Peyer's patch (tissue), 4 donors: ENCODE measurements around the gene MOB3B.

Experiments
- CTCF ChIP-seq, 6 experiments: fragments of 450-650 bp in 4 of 6; fragments of 200-600 bp in 2 of 6; sonication (generic) in 1 of 6; IDR thresholded peaks; one replicate each; pipeline ENCODE4 v1.5.1; 2017 to 2019; ENCODE audit warnings: antibody characterized with exemption in 6 of 6, mild to moderate bottlenecking in 3 of 6, moderate library complexity in 1 of 6
- POLR2A ChIP-seq, 2 donors: fragments of 450-650 bp; IDR thresholded peaks; one replicate each; pipeline ENCODE4 v1.5.1; 2017; ENCODE audit warnings: antibody characterized with exemption in 2 of 2, mild to moderate bottlenecking in 2 of 2, moderate library complexity in 2 of 2

GRCh38 chr9:27554712-27555111 is 25.1 kb upstream of the MOB3B start:
- TF ChIP-seq CTCF (IDR thresholded peaks at IDR 0.05): no peak
- no peak for TF ChIP-seq POLR2A (IDR thresholded peaks at IDR 0.05)
